Rectal smooth muscle tissue (tissue), 1 donor: ENCODE results near the gene ZNF578.
"Not testable (repeated sequence)": the region's sequence is repeated elsewhere in the genome, so short reads cannot be mapped to it uniquely, and the experiment has no call there.

ENCODE experiments used
- H3K27ac ChIP-seq: one replicate; pipeline ENCODE4 v1.7.0; 2013; ENCODE audit warnings: low read depth, low read length, inconsistent platforms
- H3K27me3 ChIP-seq: one replicate; pipeline ENCODE4 v1.7.0; 2013; ENCODE audit warnings: low read length; ENCODE audit not compliant: control insufficient read depth, insufficient read depth
- H3K36me3 ChIP-seq: one replicate; pipeline ENCODE4 v1.7.0; 2013; ENCODE audit warnings: low read length; ENCODE audit not compliant: control insufficient read depth, insufficient read depth
- H3K4me1 ChIP-seq: one replicate; pipeline ENCODE4 v1.7.0; 2013; ENCODE audit warnings: low read length; ENCODE audit not compliant: control insufficient read depth, insufficient read depth
- H3K4me3 ChIP-seq: one replicate; pipeline ENCODE4 v1.7.0; 2013; ENCODE audit warnings: low read length
- H3K9ac ChIP-seq: one replicate; pipeline ENCODE4 v1.7.0; 2013; ENCODE audit warnings: low read length

ZNF578 gene

DNA sequence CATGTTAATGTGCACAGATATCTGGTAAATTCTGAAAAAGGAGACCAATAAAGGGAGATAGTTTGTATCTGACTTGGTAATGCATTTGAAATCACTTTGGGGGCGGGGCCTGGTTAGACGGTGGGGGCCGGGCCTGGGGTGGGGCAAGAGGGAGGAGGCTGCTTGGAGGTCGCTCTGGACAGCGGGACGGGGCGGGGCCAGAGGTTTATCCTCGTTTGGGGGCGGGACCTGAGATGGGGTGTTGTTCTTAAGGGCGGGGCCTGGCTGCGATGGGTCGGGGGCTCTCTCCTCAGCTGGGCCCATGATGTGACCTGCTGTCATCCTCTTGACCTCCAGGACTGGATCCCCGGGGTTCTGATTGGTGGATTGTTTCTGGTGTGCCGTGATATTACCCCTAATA, 69.2 kb downstream of the ZNF578 start:
- Histone ChIP-seq H3K4me3 (no peak overlapping the region), H3K27me3 (no peaks in the 10 kb centered on the region), H3K4me1 (no peaks in the 10 kb centered on the region), H3K9ac (no peak overlapping the region), H3K36me3 (no peaks in the 10 kb centered on the region), H3K27ac (no peak overlapping the region)

DNA sequence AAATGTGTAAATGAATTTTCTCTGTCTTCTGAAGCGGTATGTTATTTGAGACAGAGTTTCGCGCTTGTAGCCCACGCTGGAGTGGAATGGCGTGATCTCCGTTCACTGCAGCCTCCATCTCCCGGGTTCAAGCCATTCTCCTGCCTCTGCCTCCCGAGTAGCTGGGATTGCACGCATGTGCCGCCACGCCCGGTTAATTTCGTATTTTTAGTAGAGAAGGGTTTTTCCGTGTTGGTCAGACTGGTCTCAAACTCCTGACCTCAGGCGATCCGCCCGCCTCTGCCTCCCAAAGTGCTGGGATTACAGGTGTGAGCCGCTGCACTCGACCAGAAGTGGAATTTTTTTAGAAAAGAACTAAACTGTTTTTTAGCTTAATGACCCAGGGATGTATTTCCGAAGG, 70.7 kb downstream of the ZNF578 start:
- H3K9ac ChIP-seq: no peak overlapping the region
- H3K4me3 ChIP-seq: no peak overlapping the region
- no peaks in the 10 kb centered on the region for H3K27me3 ChIP-seq
- no peak overlapping the region for H3K27ac ChIP-seq
- H3K36me3 ChIP-seq: no peaks in the 10 kb centered on the region
- peaks cover 5% of the 10 kb centered on the region for H3K4me1 ChIP-seq

DNA sequence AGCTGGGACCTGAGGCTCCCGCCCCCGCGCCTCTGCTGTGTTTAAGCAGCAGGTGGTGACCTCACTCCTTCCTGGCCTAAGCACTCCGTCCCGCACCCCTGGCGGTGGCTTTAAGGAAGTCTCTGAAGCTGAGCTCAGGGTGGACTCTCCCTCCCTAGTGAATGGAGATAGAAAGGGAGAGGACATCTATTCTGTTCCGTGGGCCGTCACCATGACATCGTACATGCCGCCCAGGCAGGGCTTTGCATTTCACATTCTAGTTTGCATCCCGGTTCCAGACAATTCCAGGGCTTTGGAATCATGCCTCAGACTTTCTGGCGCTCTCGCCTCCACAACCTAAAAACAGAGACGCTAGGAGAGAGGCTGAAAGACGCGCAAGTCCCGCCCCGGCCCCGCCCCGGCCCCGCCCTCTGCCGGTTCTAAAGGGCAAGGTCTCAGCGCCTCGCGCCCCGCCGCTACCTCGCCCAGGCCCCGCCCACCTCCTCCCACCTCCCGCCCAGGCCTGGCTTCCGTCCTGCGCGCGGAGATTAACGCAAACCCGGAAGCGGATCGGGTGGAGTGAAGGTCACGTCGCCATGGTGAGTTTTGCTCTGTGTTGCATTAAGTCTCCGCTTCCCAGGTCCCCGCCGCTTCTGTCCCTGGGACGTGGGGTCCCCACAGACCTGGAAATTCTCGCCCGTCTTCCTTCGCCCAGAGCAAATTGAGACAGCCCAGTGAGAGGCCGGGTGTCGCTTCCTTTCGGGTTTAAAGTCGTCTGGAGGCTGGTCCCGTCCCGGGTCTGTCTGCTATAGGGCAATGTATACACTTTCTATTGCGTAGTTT, 74.0 kb downstream of the ZNF578 start, which contains the start of gene ZNF808:
Gene ZNF808, plus strand, starts transcription at position 535 of the 822 bp plus-strand sequence. CDS start 15,617 bp downstream, outside the sequence.
- Histone ChIP-seq H3K36me3 (no peaks in the 10 kb centered on the region), H3K27me3 (no peaks in the 10 kb centered on the region), H3K9ac (peak within 1 kb of the TSS; percentile 88), H3K4me1 (peaks cover 5% of the 10 kb centered on the region), H3K27ac (peak within 1 kb of the TSS; percentile 86), H3K4me3 (peak within 1 kb of the TSS; percentile 92)

DNA sequence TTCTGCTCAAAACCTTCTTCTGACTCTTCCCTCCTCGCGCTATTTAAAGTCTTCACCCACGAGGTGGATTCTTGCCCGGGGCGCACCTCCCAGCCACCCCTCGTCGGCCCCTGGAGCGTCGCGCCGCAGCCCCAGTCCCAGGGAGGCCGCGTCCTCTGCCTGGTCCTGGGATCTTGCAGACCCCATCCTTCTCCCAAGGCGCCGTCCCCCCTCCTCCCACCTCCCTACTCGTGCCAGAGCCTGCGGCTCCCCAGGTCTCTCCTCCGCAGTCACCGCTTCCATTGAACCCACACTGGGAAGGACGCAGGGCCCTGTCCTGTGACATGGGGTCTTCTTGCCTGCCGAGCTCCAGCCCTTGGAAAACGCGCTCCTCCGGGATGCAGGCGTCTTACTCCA, 74.6 kb downstream of the ZNF578 start:
- Histone ChIP-seq H3K9ac (peak overlapping the region; percentile 88), H3K36me3 (no peaks in the 10 kb centered on the region), H3K27me3 (no peaks in the 10 kb centered on the region), H3K4me3 (peak overlapping the region; percentile 92), H3K4me1 (peaks cover 5% of the 10 kb centered on the region), H3K27ac (peak overlapping the region; percentile 86)

DNA sequence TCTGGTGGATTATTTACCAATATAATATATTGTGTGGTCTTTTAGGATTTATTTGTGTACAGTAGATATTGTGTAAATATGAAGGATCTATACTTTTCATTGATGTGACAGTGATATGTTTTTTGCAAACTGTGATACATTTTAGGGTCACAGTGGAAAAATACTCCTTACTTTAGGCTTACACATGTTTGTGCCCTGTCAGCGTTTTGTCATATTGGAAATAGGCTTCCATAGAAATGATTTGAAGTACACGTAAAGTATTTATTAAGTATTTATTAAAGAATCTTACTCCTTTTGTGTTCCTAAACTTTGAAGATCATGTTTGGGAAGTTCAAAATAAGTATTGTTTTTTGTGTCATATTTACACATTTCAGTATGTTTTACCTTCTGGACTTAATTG, 79.1 kb downstream of the ZNF578 start:
- Histone ChIP-seq H3K36me3 (peaks cover 2% of the 10 kb centered on the region), H3K4me3 (no peak overlapping the region), H3K4me1 (peaks cover 5% of the 10 kb centered on the region), H3K9ac (no peak overlapping the region), H3K27me3 (no peaks in the 10 kb centered on the region), H3K27ac (no peak overlapping the region)

DNA sequence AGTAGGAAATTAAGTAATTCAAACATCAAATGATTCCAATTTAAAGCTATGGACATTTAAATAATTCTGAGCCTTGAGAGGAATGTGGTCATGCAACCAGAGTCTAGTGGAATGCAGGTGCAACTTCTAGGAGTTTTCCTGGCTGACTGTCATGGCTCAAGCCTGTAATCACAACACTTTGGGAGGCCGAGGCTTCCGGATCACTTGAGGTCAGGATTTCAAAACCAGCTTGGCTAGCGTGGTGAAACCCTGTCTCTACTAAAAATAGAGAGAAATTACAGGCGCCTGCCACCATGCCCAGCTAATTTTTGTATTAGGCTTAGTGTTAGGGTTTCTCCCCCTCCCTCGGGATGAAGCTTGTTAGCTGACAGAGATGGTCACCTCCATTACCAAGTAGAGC, 80.5 kb downstream of the ZNF578 start:
- Histone ChIP-seq H3K36me3 (peaks cover 2% of the 10 kb centered on the region), H3K9ac (no peak overlapping the region), H3K4me1 (no peaks in the 10 kb centered on the region), H3K27ac (no peak overlapping the region), H3K27me3 (no peaks in the 10 kb centered on the region), H3K4me3 (no peak overlapping the region)

DNA sequence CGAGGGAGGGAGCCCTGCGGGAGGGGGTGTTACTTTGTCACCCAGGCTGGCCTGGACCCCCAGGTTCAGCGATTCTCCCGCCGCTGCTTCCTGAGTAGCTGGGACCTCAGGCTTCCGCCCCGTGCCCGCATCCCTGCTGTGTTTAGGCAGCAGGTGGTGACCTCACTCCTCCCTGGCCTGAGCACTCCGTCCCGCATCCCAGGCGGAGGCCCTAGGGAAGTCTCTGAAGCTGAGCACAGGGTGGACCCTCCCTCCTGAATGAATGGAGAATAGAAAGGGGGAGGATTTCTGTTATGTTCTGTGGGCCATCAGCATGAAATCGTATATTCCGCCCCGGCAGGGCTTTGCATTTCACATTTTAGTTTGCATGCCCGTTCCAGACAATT, 82.0 kb downstream of the ZNF578 start:
- not testable (repeated sequence) for H3K27me3 ChIP-seq, H3K4me1 ChIP-seq, H3K36me3 ChIP-seq, H3K9ac ChIP-seq, H3K27ac ChIP-seq
- peak overlapping the region; percentile 58 for H3K4me3 ChIP-seq

DNA sequence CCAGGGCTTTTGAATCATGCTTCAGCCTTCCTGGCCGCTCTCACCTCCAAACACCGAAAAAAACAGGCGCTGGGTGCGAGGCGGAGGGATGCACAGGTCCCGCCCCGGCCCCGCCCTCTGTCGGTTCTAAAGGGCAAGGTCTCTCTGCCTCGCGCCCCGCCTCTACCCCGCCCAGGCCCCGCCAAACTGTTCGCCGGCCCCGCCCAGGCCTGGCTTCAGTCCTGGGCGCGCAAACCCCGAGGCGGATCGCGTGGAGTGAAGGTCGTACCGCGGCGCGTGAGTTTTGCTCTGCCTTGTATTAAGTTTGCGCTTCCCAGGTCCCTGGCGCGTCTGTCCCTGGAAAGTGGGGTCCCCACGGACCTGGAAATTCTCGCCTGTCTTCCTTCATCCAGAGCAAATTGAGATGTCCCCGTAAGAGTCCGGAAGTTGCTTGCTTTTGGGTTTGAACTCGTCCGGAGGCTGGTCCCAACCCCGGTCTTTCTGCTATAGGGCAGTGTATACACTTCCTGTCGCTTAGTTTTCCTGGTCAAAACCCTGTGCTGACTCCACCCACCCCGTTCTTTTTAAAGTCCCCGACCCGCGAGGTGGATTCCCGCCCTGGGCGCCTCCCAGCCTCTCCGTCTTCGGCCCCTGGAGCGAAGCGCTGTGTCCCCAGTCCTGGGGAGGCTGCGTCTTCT, 82.6 kb downstream of the ZNF578 start:
- Histone ChIP-seq H3K4me3 (peak overlapping the region; percentile 78), H3K27me3 (no peaks in the 10 kb centered on the region), H3K36me3 (peaks cover 2% of the 10 kb centered on the region), H3K4me1 (no peaks in the 10 kb centered on the region), H3K9ac (peak overlapping the region; percentile 45), H3K27ac (peak overlapping the region; percentile 68)

DNA sequence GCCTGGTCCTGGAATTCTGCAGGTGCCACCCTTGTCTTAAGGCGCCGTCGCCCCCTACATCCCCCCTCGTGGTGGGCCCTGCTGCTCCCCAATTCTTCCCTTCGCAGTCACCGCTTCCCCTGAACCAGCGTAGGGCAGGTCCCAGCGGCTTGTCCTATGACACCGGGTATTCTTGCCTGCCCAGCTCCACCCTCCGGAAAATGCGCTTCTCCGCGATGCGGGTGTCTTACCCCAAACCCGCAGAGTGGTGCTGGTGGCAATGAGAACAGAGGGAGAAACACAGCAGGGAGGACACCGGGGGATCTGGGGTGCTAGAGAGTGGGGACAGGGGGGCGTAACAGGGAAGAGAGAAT, 83.1 kb downstream of the ZNF578 start:
- H3K4me3 ChIP-seq: peak overlapping the region; percentile 78
- no peak overlapping the region for H3K9ac ChIP-seq
- peaks cover 2% of the 10 kb centered on the region for H3K36me3 ChIP-seq
- H3K4me1 ChIP-seq: no peaks in the 10 kb centered on the region
- peak overlapping the region; percentile 68 for H3K27ac ChIP-seq
- no peaks in the 10 kb centered on the region for H3K27me3 ChIP-seq

DNA sequence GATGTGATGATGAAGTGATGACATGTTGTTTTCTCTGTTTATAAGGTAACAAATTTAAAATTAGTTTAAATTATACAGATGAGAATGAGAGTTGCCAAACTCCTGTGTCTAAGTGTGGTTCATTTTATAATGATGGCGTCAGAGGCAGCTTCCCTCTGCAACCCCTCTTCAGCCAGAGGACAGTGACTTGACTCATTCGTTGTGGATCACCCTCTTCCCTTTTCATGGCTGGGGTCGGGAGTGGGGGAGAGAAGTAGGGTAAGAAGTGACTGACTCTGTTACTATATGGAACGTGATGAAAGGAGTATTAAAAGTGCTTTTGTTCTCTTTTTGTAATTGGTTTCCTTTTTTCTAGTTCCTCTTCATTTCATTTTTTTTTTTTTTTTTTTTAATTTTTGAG, 85.5 kb downstream of the ZNF578 start:
- not testable (repeated sequence) for H3K27me3 ChIP-seq, H3K36me3 ChIP-seq, H3K9ac ChIP-seq, H3K4me3 ChIP-seq, H3K4me1 ChIP-seq, H3K27ac ChIP-seq

DNA sequence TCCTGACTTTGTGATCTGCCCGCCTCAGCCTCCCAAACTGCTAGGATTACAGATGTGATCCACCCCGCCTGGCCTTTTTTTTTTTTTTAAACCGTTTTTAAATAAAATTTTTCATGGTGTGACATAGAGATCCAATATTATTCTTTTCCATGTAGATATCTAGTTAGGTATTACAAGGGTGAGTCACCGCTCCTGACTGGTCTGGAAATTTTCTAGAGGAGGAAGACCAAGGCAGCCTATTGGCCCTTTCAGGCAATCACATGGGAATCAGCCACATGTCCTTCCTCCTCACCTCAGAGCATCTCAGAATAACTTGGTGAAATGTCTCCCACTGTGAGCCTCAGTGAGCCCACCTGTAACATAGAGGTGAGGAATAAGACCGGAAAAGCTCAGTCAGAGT, 87.8 kb downstream of the ZNF578 start:
- not testable (repeated sequence) for H3K9ac ChIP-seq, H3K27me3 ChIP-seq, H3K4me3 ChIP-seq, H3K27ac ChIP-seq, H3K4me1 ChIP-seq
- peaks cover 12% of the 10 kb centered on the region for H3K36me3 ChIP-seq

DNA sequence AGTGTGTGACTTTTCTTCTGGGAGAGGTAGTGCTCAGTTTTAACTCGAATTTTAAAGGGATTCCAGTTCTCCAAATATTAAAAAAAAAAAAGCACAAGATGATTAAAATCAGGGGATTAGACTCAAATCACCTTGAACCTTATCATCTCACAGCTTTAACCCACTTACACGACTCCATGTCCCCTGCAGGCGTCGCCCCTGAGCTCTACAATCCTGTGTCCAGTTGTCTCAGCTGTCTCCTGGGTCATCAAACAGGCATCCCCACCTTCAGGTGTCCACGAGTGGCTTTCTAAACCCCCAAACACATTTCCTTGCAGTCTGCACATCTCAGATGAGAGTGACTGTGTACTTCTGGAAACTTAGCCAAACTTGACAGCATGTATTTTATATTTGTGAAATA, 88.3 kb downstream of the ZNF578 start:
- Histone ChIP-seq H3K27ac (no peak overlapping the region), H3K4me3 (no peak overlapping the region), H3K36me3 (peaks cover 12% of the 10 kb centered on the region), H3K9ac (no peak overlapping the region), H3K27me3 (no peaks in the 10 kb centered on the region), H3K4me1 (no peaks in the 10 kb centered on the region)

DNA sequence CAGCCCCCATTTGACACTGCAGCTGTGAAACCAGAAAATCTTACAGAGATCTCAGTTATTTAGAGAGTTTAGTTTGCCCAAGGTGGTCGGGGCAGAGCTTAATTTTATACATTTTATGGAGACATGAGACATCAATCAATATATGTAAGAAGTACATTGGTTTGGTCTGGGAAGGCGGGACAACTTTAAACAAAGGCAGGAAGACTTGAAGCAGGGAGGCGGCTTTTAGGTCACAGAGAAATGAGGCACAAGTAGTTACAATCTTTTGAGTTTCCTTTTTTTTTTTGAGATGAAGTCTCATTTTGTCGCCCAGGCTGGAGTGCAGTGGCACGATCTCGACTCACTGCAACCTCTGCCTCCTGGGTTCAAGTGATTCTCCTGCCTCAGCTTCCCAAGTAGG, 89.2 kb downstream of the ZNF578 start:
- H3K9ac ChIP-seq, H3K4me1 ChIP-seq, H3K4me3 ChIP-seq, H3K27me3 ChIP-seq, H3K27ac ChIP-seq: not testable (repeated sequence)
- peaks cover 15% of the 10 kb centered on the region for H3K36me3 ChIP-seq
